ENCODE measurements around the gene DNASE2.

DNASE2 gene

DNA sequence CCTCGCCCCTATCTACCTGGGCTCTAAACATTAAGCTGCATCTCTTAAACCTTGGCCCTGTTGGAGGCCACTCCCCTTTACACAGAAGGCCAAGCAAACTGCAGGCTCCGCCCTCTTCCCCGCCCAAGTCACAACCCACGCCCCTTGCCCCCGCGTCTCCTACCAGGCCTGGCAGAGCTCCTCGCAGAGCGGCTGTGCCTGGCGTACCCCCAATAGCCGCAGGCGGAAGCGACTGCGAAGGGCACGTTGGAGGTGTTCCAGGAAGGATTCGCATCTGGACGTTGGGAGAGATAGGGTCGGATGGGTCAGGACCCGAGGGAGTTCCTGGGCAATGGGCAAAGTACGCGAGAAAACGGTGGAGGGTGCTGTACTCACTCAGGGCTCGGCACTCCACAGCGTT lies 52.8 kb downstream of the DNASE2 start:
- no peak for DNase-seq

DNA sequence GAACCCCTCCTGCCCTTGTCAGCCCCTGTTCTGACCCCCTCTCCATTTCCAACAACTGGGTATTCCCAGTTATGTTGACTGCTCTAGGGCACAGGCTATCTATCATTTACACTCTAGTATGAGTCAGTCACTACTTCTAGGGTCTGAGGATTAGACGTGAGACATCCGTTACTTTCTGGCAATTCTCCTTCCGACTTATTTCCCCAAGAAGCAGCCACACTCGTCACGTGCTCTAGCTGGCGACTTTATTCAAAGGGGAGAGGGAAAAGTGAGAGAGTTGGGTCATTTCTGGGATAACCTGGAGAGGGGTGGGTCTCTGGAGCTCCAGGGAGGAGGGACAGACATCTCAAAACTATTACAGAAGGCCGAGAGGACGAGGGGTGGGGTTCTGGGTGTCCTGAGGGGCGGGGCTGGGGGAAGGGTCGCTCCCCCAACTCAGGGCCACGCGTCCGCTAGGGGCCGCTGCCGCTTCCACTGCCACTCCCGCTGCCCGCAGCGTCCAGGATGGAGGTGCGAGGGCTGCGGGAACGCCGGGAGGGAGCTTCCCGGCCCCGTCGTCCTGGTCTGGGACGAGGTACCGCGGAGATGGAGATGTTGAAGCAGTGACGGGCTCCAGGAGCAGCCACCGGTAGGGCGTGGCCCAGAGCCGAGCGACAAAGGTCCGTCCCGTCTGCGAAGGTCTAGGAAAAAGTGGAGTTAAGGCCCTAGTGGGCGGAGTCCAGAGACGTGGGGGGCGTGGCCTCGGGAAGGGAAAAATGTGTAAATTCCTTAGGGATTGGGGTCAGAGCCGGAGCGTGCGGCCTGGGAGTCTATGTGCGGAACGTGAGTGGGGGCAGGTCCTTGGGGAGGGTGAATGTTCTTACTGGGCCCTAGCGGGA lies 55.8 kb downstream of the DNASE2 start:
- DNase-seq, result no peak
